ENCODE results near the gene SH3GL1.

DNA sequence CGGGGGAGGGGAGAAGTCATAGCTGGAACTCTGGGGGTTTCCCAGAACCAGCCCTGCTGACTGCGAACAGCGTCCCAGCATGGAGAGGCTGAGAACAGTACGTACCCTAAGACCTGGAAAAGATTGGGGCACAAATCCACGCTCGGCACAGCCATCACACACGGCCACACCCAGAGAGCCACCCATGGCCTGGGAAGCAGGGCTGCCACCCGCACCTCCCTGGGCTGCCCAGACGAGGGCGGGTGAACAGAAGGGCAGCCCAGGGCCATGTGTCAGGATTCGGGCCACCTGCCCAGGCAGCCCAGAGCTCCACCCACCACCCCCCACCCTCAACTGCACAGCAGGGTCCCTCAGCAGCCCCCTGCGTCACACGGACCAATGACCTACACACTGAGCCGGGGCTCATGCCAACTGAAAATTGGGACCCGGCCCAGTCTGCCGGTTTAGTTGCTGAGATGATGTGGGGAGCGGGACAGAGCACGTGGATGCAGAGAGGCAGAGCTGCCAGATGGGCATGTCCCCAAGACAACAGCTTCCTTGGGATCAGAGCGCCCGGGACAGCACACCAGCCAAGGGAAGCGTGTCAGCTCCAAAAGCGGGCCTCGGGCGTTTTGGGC, 48.8 kb upstream of the SH3GL1 start:
- TF ChIP-seq, protein P1, sequence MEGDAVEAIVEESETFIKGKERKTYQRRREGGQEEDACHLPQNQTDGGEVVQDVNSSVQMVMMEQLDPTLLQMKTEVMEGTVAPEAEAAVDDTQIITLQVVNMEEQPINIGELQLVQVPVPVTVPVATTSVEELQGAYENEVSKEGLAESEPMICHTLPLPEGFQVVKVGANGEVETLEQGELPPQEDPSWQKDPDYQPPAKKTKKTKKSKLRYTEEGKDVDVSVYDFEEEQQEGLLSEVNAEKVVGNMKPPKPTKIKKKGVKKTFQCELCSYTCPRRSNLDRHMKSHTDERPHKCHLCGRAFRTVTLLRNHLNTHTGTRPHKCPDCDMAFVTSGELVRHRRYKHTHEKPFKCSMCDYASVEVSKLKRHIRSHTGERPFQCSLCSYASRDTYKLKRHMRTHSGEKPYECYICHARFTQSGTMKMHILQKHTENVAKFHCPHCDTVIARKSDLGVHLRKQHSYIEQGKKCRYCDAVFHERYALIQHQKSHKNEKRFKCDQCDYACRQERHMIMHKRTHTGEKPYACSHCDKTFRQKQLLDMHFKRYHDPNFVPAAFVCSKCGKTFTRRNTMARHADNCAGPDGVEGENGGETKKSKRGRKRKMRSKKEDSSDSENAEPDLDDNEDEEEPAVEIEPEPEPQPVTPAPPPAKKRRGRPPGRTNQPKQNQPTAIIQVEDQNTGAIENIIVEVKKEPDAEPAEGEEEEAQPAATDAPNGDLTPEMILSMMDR (IDR thresholded peaks at IDR 0.05) = peak in 1 of 4 experiments; percentile 29
- TF ChIP-seq POLR2A (IDR thresholded peaks at IDR 0.05) (no peak), POLR2AphosphoS5 (IDR thresholded peaks at IDR 0.05) (peak; percentile 88)

All from prostate gland (tissue), 2 donors.